Hepatocyte (in vitro differentiated cells): ENCODE data around the gene ZNF101. TPM values are rescaled to one million over a fixed set of nuclear protein-coding genes. Genes with fewer than 3 reads are reported as not detected.
"Not testable (repeated sequence)": the region's sequence is repeated elsewhere in the genome, so short reads cannot be mapped to it uniquely, and the experiment has no call there.

Experiments used
- DNase-seq: peaks from one replicate; pipeline ENCODE4 v3.0.0-alpha.2; 2016; ENCODE audit warnings: low spot score
- H2AFZ ChIP-seq: fragments of 200-600 bp; sonication (generic); 2 replicates; pipeline ENCODE4 v1.6.0; 2016; ENCODE audit warnings: antibody characterized with exemption, mild to moderate bottlenecking
- H3K27ac ChIP-seq: fragments of 200-600 bp; sonication (generic); 2 replicates; pipeline ENCODE4 v1.5.1; 2016; ENCODE audit warnings: mild to moderate bottlenecking
- H3K27me3 ChIP-seq: fragments of 200-600 bp; sonication (generic); 2 replicates; pipeline ENCODE4 v1.6.1; 2016
- H3K36me3 ChIP-seq: fragments of 200-600 bp; sonication (generic); replicated peaks from 2 replicates; pipeline ENCODE4 v1.5.1; 2016; ENCODE audit warnings: low read depth; ENCODE audit not compliant: insufficient read depth
- H3K4me1 ChIP-seq: fragments of 200-600 bp; sonication (generic); 2 replicates; pipeline ENCODE4 v1.5.1; 2016; ENCODE audit warnings: mild to moderate bottlenecking, moderate library complexity; ENCODE audit not compliant: insufficient read depth
- H3K4me2 ChIP-seq: fragments of 200-600 bp; sonication (generic); 2 replicates; pipeline ENCODE4 v1.6.0; 2016
- H3K4me3 ChIP-seq: fragments of 200-600 bp; sonication (generic); 2 replicates; pipeline ENCODE4 v1.5.1; 2016; ENCODE audit warnings: mild to moderate bottlenecking
- H3K79me2 ChIP-seq: fragments of 200-600 bp; sonication (generic); 2 replicates; pipeline ENCODE4 v1.6.0; 2017; ENCODE audit warnings: mild to moderate bottlenecking
- H3K9me2 ChIP-seq: fragments of 200-600 bp; sonication (generic); replicated peaks from 2 replicates; pipeline ENCODE4 v1.6.0; 2017; ENCODE audit warnings: mild to moderate bottlenecking; ENCODE audit not compliant: insufficient read depth
- H3K9me3 ChIP-seq: fragments of 200-600 bp; sonication (generic); 2 replicates; pipeline ENCODE4 v1.5.1; 2016; ENCODE audit warnings: low read depth, mild to moderate bottlenecking
- H4K20me1 ChIP-seq: fragments of 200-600 bp; sonication (generic); 2 replicates; pipeline ENCODE4 v1.6.0; 2016; ENCODE audit warnings: mild to moderate bottlenecking; ENCODE audit not compliant: insufficient read depth, poor library complexity, severe bottlenecking
- CTCF ChIP-seq: fragments of 200-600 bp; sonication (generic); IDR thresholded peaks from 2 replicates; pipeline ENCODE4 v1.5.1; 2016; ENCODE audit warnings: antibody characterized with exemption, mild to moderate bottlenecking; ENCODE audit not compliant: poor library complexity
- EZH2 ChIP-seq: fragments of 200-600 bp; sonication (generic); IDR thresholded peaks from 2 replicates; pipeline ENCODE4 v1.6.1; 2016; ENCODE audit warnings: antibody characterized with exemption, mild to moderate bottlenecking, borderline replicate concordance
- EZH2phosphoT487 ChIP-seq: fragments of 200-600 bp; sonication (generic); IDR thresholded peaks from one replicate; pipeline ENCODE4 v1.6.1; 2018; ENCODE audit warnings: antibody characterized with exemption, mild to moderate bottlenecking, low read depth, moderate library complexity; ENCODE audit not compliant: unreplicated experiment, severe bottlenecking
- WGBS: methylation state at CpG from one replicate; pipeline ENCODE4 v1.1.6; 2016; ENCODE audit warnings: low lambda C conversion rate; ENCODE audit errors: missing lambda C conversion rate; 5-methylcytosine and 5-hydroxymethylcytosine counted together
- polyA plus RNA-seq: library from polyadenylated mRNA; unstranded; fragments of >200 nt; fragmentation: Nextera tagmentation; extraction: Ambion mirVana; gene quantifications from 2 replicates; pipeline ENCODE4 v1.2.1, GENCODE V29; 2016
- total RNA-seq: library from RNA; depleted of rRNA; stranded (reverse); fragments of >200 nt; gene quantifications from 2 replicates; pipeline ENCODE4 v1.2.3, GENCODE V29; 2014

Gene ZNF101
- total and polyA plus RNA-seq, 2 experiments from 2014 or later = 3.6 to 5.9 TPM

- Histone ChIP-seq H3K79me2 (peaks cover 16% of the 10 kb centered on the region), H3K36me3 (no peaks in the 10 kb centered on the region), H2AFZ (no peak overlapping the region), H3K4me3 (no peak overlapping the region), H3K4me2 (no peak overlapping the region), H3K27me3 (no peaks in the 10 kb centered on the region), H3K27ac (no peak overlapping the region), H3K9me2 (no peaks in the 10 kb centered on the region), H3K4me1 (no peaks in the 10 kb centered on the region), H4K20me1 (no peaks in the 10 kb centered on the region), H3K9me3 (peaks cover 30% of the 10 kb centered on the region)
- no peak for DNase-seq
- 95% methylated on average over 7 of the region's 7 CpGs for WGBS
- TF ChIP-seq CTCF (no peak), EZH2phosphoT487 (no peak), EZH2 (no peak)
Measured at GRCh38 chr19:19677579-19677978, 8.9 kb downstream of the ZNF101 start.

GRCh38 chr19:19679176-19680073 lies 10.8 kb downstream of the ZNF101 start:
- no peaks in the 10 kb centered on the region for H3K36me3 ChIP-seq
- H2AFZ ChIP-seq = no peak overlapping the region
- TF ChIP-seq EZH2 = no peak
- WGBS = 98% methylated on average over 20 of the region's 20 CpGs
- H3K4me2 ChIP-seq = no peak overlapping the region
- H4K20me1 ChIP-seq = no peaks in the 10 kb centered on the region
- no peaks in the 10 kb centered on the region for H3K9me2 ChIP-seq
- H3K27ac ChIP-seq = no peak overlapping the region
- no peaks in the 10 kb centered on the region for H3K4me1 ChIP-seq
- no peak overlapping the region for H3K4me3 ChIP-seq
- H3K9me3 ChIP-seq = peaks cover 30% of the 10 kb centered on the region
- peaks cover 9% of the 10 kb centered on the region for H3K79me2 ChIP-seq
- no peaks in the 10 kb centered on the region for H3K27me3 ChIP-seq
- no peak for DNase-seq

- H2AFZ ChIP-seq, H3K27ac ChIP-seq, H3K36me3 ChIP-seq, H3K27me3 ChIP-seq, H3K4me3 ChIP-seq, H3K79me2 ChIP-seq, H3K4me1 ChIP-seq, H3K9me2 ChIP-seq, H4K20me1 ChIP-seq, DNase-seq, H3K9me3 ChIP-seq, H3K4me2 ChIP-seq: not testable (repeated sequence)
- 97% methylated on average over 15 of the region's 15 CpGs for WGBS
Measured at GRCh38 chr19:19686119-19686518, 17.5 kb downstream of the ZNF101 start.

GRCh38 chr19:19686580-19686979 lies 17.9 kb downstream of the ZNF101 start:
- over 99% methylated on average over 6 of the region's 6 CpGs for WGBS
- H3K4me2 ChIP-seq = no peak overlapping the region
- H4K20me1 ChIP-seq = no peaks in the 10 kb centered on the region
- no peaks in the 10 kb centered on the region for H3K79me2 ChIP-seq
- no peaks in the 10 kb centered on the region for H3K9me2 ChIP-seq
- H3K4me3 ChIP-seq = no peak overlapping the region
- H2AFZ ChIP-seq = no peak overlapping the region
- no peaks in the 10 kb centered on the region for H3K36me3 ChIP-seq
- no peaks in the 10 kb centered on the region for H3K27me3 ChIP-seq
- TF ChIP-seq CTCF (no peak), EZH2 (no peak), EZH2phosphoT487 (no peak)
- DNase-seq = no peak
- H3K4me1 ChIP-seq = no peaks in the 10 kb centered on the region
- no peak overlapping the region for H3K27ac ChIP-seq
- no peaks in the 10 kb centered on the region for H3K9me3 ChIP-seq
